Aorta (tissue), 5 donors: ENCODE data around the gene ACSL6. TPM values are rescaled to one million over a fixed set of nuclear protein-coding genes. Genes with fewer than 3 reads are reported as not detected.
A peak's percentile ranks its signal among the peaks of the same experiment; 100 is the strongest.

ENCODE experiments used
- ATAC-seq: fragments of 200-7000 bp; cut with Tn5 transposase; one replicate; pipeline ENCODE4 v1.9.1; 2022; ENCODE audit warnings: moderate library complexity; ENCODE audit not compliant: low FRiP score
- DNase-seq, 2 donors: peaks; one replicate each; pipeline ENCODE4 v3.0.0-alpha.2; 2020
- H3K27ac ChIP-seq, 2 donors: one replicate each; pipeline ENCODE4 v1.5.1; 2013; ENCODE audit warnings: low read length in 2 of 2, mild to moderate bottlenecking in 2 of 2, moderate library complexity in 2 of 2, control low read depth in 1 of 2, inconsistent platforms in 1 of 2, low read depth in 1 of 2
- H3K27me3 ChIP-seq, 2 donors: one replicate each; pipeline ENCODE4 v1.6.1; 2013; ENCODE audit warnings: control low read depth in 1 of 2, low read length in 1 of 2, mild to moderate bottlenecking in 1 of 2, moderate library complexity in 1 of 2; ENCODE audit not compliant: insufficient read depth in 2 of 2, control insufficient read depth in 1 of 2
- H3K36me3 ChIP-seq, 2 donors: one replicate each; pipeline ENCODE4 v1.6.1; 2013; ENCODE audit warnings: control low read depth in 1 of 2, low read length in 1 of 2, mild to moderate bottlenecking in 1 of 2; ENCODE audit not compliant: insufficient read depth in 2 of 2, control insufficient read depth in 1 of 2
- H3K4me1 ChIP-seq, 2 donors: one replicate each; pipeline ENCODE4 v1.6.1; 2013; ENCODE audit warnings: low read length in 2 of 2, control low read depth in 1 of 2, mild to moderate bottlenecking in 1 of 2, moderate library complexity in 1 of 2; ENCODE audit not compliant: insufficient read depth in 2 of 2, control insufficient read depth in 1 of 2
- H3K4me3 ChIP-seq, 2 donors: one replicate each; pipeline ENCODE4 v1.5.1; 2013; ENCODE audit warnings: low read length in 2 of 2, control low read depth in 1 of 2, mild to moderate bottlenecking in 1 of 2
- H3K9me3 ChIP-seq: one replicate; pipeline ENCODE4 v1.6.1; 2013; ENCODE audit warnings: mild to moderate bottlenecking, low read length; ENCODE audit not compliant: control insufficient read depth
- WGBS, 2 donors: extraction: QIAGEN DNeasy Blood & Tissue Kit; methylation state at CpG; one replicate each; pipeline ENCODE4 v1.1.7; 2013; 5-methylcytosine and 5-hydroxymethylcytosine counted together
- intact Hi-C, 2 donors: fragments of 100-400 bp; cut with DNase I; formaldehyde crosslinking; loops; one replicate each; pipeline versions ENCODE4 v1.14.2 to v1.15.0; 2022
- polyA plus RNA-seq, 2 donors: library from polyadenylated mRNA; stranded (reverse); fragments of 200-250 nt; gene quantifications; one replicate each; pipeline ENCODE4 v1.2.3, GENCODE V29; 2013
- total RNA-seq, 2 donors: library from RNA; stranded (reverse); fragmentation: NEBNext Ultra II Directional; extraction: Animal tissue kit (Norgen Biotek cat#: 25700); gene quantifications; one replicate each; pipeline ENCODE4 v1.2.1, GENCODE V29; 2021
- donor health status: healthy with polysubstance abuse.
- donor health status: Bipolar disorder and iron deficiency.
- donor health status: DM: no; HTN: no; CAD: no.
- donor health status: DM: no; HTN: no; CAD: no.
- donor health status: DM: yes; HTN: yes; CAD: no.

ACSL6 gene
- total and polyA plus RNA-seq, 4 donors, result 0.03 to 2.3 (median 0.27) TPM

- Histone ChIP-seq H3K4me1 (no peaks in the 10 kb centered on the region), H3K36me3 (no peaks in the 10 kb centered on the region), H3K4me3 (no peak overlapping the region), H3K9me3 (no peaks in the 10 kb centered on the region), H3K27ac (no peak overlapping the region), H3K27me3 (no peaks in the 10 kb centered on the region)
- intact Hi-C loops, result loop anchor here (5.0 to 10.0 kb wide), 3 partner anchors 192 to 579 kb away; no protein-coding TSS in a partner anchor
- DNase-seq, result peak; percentile 17 to 40
- WGBS, 2 donors, result 93 to 96% methylated on average over 6 of the region's 6 CpGs
- ATAC-seq, result no peak
Observed at GRCh38 chr5:132006331-132007120, 4.9 kb downstream of the ACSL6 start.

- Histone ChIP-seq H3K9me3 (no peaks in the 10 kb centered on the region), H3K4me1 (no peaks in the 10 kb centered on the region), H3K4me3 (no peak overlapping the region), H3K27ac (no peak overlapping the region), H3K27me3 (no peaks in the 10 kb centered on the region), H3K36me3 (no peaks in the 10 kb centered on the region)
- DNase-seq (peak in 1 of 2 donors; percentile 34), ATAC-seq (no peak)
- 88 to 93% methylated on average over 3 of the region's 3 CpGs for WGBS, 2 donors
- intact Hi-C loops, result loop anchor here (5.0 to 10.0 kb wide), 3 partner anchors 191 to 578 kb away; no protein-coding TSS in a partner anchor
Observed at GRCh38 chr5:132005591-132005990, 5.9 kb downstream of the ACSL6 start.

- intact Hi-C loops, result loop anchor here in 1 of 2 donors (10.0 kb wide), 1 partner anchor 189 kb away; no protein-coding TSS in a partner anchor
- no peaks in the 10 kb centered on the region for H3K9me3 ChIP-seq
- no peak for ATAC-seq
- no peaks in the 10 kb centered on the region for H3K36me3 ChIP-seq
- DNase-seq, result peak; percentile 14 to 17
- H3K4me1 ChIP-seq, result no peaks in the 10 kb centered on the region
- H3K27ac ChIP-seq, result no peak overlapping the region
- no peak overlapping the region for H3K4me3 ChIP-seq
- WGBS, 2 donors, result 90 to 93% methylated on average over 3 of the region's 3 CpGs
- no peaks in the 10 kb centered on the region for H3K27me3 ChIP-seq
Observed at GRCh38 chr5:132003982-132004381, 7.5 kb downstream of the ACSL6 start.

- Histone ChIP-seq H3K4me3 (no peak overlapping the region), H3K4me1 (no peaks in the 10 kb centered on the region), H3K9me3 (no peaks in the 10 kb centered on the region), H3K27ac (no peak overlapping the region), H3K36me3 (no peaks in the 10 kb centered on the region), H3K27me3 (no peaks in the 10 kb centered on the region)
- peak; percentile 36 to 61 for DNase-seq
- WGBS, 2 donors, result 48 to 50% methylated on average over 12 of the region's 12 CpGs
- ATAC-seq, result no peak
- intact Hi-C loops, result loop anchor here in 1 of 2 donors (10.0 kb wide), 1 partner anchor 188 kb away; no protein-coding TSS in a partner anchor
Observed at GRCh38 chr5:132003170-132003744, 8.2 kb downstream of the ACSL6 start.

GRCh38 chr5:132002757-132003156 lies 8.7 kb downstream of the ACSL6 start:
- 62 to 63% methylated on average over 2 of the region's 2 CpGs for WGBS, 2 donors
- Histone ChIP-seq H3K27ac (no peak overlapping the region), H3K27me3 (no peaks in the 10 kb centered on the region), H3K9me3 (no peaks in the 10 kb centered on the region), H3K4me1 (no peaks in the 10 kb centered on the region), H3K36me3 (no peaks in the 10 kb centered on the region), H3K4me3 (no peak overlapping the region)
- DNase-seq (peak; percentile 20 to 21), ATAC-seq (no peak)
- intact Hi-C loops, result loop anchor here in 1 of 2 donors (10.0 kb wide), 1 partner anchor 188 kb away; no protein-coding TSS in a partner anchor

GRCh38 chr5:132001647-132002561 lies 9.6 kb downstream of the ACSL6 start:
- intact Hi-C loops, result loop anchor here in 1 of 2 donors (10.0 kb wide), 1 partner anchor 187 kb away; no protein-coding TSS in a partner anchor

GRCh38 chr5:132000677-132001453 lies 10.6 kb downstream of the ACSL6 start:
- DNase-seq, result peak; percentile 17
- intact Hi-C loops, result loop anchor here in 1 of 2 donors (10.0 kb wide), 1 partner anchor 186 kb away; no protein-coding TSS in a partner anchor

More at GRCh38 chr5:132001647-132002561, 9.6 kb downstream of the ACSL6 start:
- peak; percentile 47 to 62 for DNase-seq
- Histone ChIP-seq H3K4me1 (no peaks in the 10 kb centered on the region), H3K27ac (no peak overlapping the region), H3K4me3 (no peak overlapping the region), H3K9me3 (no peaks in the 10 kb centered on the region), H3K27me3 (no peaks in the 10 kb centered on the region), H3K36me3 (no peaks in the 10 kb centered on the region)
- no peak for ATAC-seq
- WGBS, 2 donors, result 62% methylated on average over 11 of the region's 11 CpGs

GRCh38 chr5:132000241-132000490 lies 11.3 kb downstream of the ACSL6 start:
- DNase-seq (peak in 1 of 2 donors; percentile 9), ATAC-seq (no peak)
- WGBS, 2 donors, result 46 to 68% methylated on average over 2 of the region's 2 CpGs
- Histone ChIP-seq H3K27ac (no peak overlapping the region), H3K4me3 (no peak overlapping the region), H3K4me1 (no peaks in the 10 kb centered on the region), H3K9me3 (no peaks in the 10 kb centered on the region), H3K27me3 (no peaks in the 10 kb centered on the region), H3K36me3 (no peaks in the 10 kb centered on the region)
- intact Hi-C loops, result loop anchor here in 1 of 2 donors (10.0 kb wide), 1 partner anchor 185 kb away; no protein-coding TSS in a partner anchor

More at GRCh38 chr5:132000677-132001453, 10.6 kb downstream of the ACSL6 start:
- H3K9me3 ChIP-seq, result no peaks in the 10 kb centered on the region
- H3K4me1 ChIP-seq, result no peaks in the 10 kb centered on the region
- H3K27me3 ChIP-seq, result no peaks in the 10 kb centered on the region
- WGBS, 2 donors, result 92% methylated on average over 7 of the region's 7 CpGs
- ATAC-seq, result no peak
- no peaks in the 10 kb centered on the region for H3K36me3 ChIP-seq
- no peak overlapping the region for H3K27ac ChIP-seq
- H3K4me3 ChIP-seq, result no peak overlapping the region
